Activated CD4-positive, alpha-beta T cell treated with anti-CD3 and anti-CD28 coated beads for 1 hour (primary cell): ENCODE data around the gene ZSWIM6.
A peak's percentile ranks its signal among the peaks of the same experiment; 100 is the strongest.

ENCODE experiments used
- DNase-seq: peaks from one replicate; pipeline ENCODE4 v3.0.0-alpha.2; 2020

The ZSWIM6 gene

DNA sequence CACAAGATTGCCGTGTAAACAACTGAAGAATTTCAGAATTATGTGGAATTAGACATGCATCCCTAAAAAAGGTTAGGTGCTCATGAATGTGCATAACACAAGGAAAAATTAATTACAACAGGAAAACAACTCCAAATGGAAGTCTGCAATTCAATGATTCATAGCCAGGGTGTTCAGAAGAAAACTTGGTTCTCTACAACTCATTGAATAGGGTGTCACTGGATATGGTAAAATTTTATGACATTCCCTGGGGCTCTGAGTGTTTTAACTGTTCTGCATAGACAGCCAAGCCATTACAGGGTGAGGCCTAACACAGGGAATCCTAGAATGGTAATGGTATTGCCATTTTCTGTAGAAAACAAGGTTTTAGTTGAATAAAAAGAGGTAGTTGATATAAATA lies 24.4 kb upstream of the ZSWIM6 start:
- DNase-seq: no peak

DNA sequence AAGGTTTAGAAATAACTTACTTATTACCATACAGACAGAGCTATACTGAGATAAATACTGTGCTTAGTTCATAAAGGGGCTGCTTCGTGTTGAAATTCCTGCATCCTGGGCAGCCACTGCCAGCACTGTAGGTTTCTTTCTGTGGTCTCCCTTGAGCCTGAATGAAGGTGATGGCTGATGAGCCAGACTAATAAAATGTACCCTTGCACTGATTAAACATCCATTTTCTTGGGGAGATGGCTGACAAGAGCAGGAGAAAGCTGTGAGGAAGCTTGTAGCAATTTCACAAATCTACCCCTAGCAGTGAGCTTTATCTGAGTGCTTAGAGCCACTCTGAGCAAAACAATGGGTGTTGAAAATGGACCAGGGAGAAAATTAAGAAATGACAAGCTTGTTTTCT lies 23.3 kb upstream of the ZSWIM6 start:
- no peak for DNase-seq

DNA sequence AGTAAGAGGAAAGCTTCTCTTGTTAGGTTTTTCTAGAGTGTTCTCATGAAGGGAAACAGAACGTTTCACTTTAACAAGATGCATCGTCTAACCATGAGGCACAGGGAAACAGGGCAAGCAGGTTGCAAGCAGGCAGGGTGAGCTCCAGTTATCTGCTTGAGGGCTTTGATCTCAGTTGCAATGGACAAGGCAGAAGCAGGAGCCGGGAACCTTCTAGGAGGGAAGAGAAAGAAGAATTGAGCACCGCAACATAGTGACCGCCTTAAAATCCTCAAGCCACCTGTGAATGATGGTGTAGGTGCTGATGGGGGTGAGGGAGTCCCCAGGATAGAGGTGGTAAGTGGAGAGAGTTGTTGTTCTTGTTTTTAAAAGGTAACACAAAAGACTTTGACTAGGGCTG lies 22.9 kb upstream of the ZSWIM6 start:
- DNase-seq: no peak

DNA sequence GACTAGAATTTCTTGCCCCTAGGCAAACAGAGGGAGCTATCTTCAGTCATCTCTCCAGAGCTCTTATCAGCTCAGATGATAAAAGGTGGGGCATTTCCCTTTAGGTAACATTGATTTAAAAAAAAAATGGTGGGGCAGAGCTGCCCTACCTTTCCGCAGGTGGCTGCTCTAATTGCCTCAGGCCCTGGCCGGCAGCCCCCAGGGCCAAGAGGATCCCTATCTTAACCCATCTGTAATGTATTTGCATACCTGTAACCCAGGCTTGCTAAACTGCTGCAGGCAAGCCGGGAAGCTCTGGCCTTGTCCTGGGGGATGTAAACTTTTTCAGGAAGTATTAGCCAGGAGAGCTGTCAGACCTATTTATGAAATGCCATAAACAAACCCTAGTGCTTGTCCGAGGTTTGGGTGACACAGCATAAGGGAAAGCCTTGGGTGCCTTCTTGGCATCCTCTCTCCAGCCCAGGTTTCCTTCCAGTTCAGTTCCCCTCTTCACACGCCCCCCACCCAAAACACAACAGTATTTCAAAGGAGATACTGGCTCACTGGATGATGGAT lies 20.9 kb upstream of the ZSWIM6 start:
- DNase-seq: no peak

DNA sequence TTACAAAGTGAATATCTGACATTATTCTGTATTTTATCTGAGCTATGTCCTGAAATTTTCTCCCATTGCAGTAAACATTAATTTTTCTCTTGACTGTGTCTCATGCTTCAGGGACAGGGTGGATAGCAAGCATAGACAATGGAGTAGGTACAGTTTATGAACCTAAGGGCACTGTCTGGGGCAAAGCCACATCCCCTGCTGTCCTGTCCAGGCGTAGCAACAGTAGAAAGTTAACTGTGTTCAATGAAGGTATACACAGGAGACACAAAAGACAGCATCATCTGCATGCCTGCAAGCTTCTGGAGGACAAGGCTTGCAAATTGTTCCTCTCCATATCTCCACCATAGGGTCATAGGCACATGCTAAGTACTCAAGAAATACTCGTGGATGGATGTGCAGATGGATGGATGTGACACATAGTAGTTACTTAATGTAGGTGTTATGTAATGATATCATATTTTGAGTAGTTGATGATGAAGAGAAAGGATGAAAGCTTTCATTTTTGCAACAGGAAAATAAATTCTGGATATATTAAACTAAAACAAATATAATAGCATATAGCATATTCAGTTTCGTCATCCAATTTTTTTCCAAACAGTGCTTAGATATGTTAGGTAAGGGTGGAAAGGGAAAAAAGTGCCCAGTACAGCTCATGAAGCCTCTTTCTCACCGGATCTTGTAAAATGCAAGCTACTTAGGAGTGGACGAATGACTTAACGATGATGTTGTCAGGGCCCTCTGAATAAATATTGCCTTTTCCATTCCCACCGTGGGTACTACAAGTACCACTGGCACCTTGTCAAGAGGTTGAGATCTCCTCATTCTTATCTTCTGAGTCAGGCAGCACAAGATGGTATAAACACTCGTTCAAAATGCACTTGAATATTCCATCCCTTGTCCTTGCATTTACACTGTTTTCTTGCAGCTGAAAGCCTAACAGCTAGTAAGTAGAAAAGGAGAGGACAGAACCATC lies 19.9 kb upstream of the ZSWIM6 start:
- no peak for DNase-seq

DNA sequence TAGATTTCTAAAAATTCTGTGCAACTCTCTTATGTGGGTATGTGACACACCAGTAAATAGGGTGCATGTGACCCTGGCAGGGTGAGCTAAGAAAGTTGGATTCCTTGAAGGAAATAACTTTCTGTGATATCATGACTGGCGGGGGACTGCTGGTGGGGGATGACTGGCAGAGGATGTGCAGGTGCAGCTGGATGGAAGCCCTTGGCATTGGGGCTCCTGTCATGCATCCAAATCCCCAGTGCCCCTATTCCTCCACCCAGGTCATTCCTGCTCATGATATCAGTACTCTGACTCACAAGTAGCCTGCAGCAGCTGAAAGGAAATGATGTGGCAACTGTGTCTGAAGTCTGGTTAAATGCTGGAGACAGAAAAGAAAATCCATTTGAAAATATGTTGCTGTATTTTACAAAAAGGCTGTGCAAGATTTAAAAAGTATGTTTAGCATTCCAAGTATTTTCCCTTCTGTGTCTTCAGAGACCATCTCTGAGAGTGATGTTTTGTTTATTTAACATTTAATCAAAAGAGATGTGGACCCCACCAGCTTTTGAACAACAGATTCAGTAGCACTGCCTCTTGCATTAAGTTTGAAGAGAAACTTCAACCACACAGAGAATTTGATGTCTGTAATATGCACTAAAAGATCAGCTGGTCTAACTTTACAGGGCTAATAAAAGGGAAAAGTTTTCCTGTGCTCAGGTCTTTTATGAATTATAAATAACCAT lies 17.9 kb upstream of the ZSWIM6 start:
- DNase-seq: no peak

DNA sequence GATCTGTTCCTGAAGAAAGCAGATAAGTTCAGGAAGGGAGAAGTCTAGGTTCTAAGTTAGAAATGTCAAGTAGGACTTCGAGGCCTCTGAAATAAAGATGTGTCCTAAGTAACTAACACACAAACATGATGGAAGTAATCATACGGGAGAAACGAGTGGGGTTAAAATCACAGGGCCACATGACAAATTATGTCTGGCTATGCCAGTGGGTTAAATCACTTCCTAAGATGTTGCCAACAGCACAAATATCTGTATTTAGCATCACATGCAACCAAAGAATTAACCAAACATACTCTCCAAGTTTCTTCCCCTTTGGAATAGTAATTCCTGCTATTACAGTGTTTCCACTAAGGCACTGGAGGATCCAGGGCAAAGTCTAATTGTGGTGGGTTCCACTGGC lies 13.7 kb upstream of the ZSWIM6 start:
- DNase-seq: no peak

DNA sequence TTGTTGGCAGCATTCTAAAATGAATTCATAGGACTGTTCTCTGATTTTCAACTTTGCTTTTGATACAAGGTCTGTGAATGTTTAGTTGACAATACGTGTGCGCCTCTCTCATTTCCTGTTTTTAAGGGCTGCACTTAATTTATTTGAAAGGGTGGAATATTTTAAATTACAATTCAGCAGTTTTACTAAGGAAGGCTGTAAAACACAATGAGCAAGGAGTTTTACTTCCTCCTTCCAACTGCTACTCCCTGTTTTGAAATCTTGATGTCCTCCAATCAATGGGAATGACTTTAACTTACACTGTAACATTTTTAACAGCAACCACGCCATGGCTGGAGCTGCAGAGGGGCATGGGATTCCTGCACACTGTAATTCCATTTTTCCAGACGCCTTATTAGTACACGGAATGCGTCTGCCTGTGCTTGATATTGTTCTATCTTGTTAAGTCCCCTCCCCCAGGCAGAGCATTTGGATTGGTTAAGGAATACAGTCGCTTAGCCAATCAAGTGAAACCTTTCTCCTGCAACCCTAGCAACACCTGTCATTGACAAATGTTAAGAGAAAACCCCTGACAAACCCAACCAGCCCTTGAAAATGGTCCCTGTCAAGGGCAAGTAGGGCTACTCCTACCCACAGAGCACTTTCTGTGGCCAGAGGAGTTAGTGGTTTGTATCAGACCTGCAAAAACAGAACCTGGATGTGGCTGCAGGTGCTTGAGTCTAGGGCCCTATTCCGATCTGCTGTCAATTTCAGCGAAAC lies 12.5 kb upstream of the ZSWIM6 start:
- DNase-seq: no peak

DNA sequence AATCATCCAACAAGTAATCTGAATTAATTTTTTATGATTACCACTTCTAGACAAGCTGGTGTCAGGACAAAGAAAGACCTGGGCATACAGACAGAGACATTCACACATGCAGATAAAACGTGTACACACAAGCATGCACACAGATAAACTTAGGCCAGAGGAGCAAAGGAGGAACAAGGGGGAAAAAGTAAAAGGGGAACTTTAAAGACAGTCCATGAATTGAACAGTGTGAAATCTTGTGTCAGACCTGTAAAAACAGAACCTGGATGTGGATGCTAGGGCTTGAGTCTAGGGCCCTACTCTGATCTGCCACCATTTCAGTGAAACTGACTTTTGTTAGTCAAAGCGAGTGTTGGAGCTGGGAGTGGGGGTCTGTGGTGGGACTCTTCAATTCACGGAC lies 11.2 kb upstream of the ZSWIM6 start:
- no peak for DNase-seq

DNA sequence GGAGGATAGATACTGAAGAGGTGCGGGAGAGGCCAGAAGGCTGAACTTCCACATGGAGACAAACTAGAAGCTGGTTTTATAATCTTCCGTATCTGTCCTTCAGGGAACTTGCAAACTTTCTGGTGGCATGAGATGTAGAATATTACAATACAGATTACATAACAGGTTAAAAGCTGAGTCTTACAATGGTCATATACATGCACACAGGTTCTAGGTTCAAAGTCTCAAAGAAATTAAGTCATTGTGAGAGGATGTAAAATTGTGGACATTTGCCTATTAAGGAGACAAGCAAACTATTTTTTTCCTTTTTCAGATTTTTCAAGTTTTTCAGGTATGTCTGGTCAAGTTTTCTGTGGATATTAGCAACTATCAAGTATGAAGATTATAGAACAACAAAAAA lies 10.4 kb upstream of the ZSWIM6 start:
- no peak for DNase-seq

DNA sequence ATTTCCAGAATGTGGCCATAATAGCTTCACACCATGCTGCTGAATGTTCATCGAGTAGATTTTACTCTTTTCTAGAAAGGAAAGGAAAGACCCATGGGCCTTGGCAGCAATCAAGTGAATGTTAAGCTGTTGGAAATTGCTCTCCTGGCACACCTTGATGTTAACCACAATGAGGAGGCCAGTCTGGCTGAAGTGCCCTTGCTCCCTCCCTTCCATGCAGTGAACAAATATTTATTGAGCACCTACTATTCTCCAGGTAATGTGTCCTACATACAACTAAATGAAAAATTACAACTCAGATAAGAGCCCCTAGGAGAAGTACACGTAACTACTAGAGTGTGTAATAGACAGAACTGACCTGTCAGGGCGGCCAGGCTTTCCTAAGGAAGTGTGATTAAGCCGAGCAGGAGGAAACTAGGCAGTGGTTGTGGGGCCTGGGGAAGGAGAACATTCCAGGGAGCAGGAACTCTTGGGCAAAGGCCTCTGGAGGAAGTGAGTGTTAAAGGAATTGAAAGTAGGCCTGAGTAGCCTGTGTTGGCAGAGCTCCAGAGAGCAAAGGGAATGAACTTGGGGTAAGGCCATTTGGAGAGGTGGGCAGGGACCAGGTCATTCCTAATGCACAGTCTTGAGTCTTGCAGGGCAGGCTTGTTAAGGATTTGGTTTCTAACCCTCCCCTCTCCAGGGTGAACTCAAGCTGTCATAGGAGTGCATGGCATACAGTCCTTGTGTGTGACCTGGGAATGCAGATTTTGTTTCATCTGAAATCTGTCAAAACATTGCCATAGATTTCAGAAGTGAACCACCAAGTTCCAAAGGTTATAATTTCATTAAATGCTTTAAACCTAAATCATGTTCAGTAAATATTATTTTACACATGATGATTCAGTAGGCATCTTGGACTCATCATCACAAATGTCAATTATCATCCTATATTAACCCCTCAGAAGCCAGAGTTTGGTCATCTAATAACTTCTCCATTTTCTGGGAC lies 9.0 kb upstream of the ZSWIM6 start:
- DNase-seq: no peak

DNA sequence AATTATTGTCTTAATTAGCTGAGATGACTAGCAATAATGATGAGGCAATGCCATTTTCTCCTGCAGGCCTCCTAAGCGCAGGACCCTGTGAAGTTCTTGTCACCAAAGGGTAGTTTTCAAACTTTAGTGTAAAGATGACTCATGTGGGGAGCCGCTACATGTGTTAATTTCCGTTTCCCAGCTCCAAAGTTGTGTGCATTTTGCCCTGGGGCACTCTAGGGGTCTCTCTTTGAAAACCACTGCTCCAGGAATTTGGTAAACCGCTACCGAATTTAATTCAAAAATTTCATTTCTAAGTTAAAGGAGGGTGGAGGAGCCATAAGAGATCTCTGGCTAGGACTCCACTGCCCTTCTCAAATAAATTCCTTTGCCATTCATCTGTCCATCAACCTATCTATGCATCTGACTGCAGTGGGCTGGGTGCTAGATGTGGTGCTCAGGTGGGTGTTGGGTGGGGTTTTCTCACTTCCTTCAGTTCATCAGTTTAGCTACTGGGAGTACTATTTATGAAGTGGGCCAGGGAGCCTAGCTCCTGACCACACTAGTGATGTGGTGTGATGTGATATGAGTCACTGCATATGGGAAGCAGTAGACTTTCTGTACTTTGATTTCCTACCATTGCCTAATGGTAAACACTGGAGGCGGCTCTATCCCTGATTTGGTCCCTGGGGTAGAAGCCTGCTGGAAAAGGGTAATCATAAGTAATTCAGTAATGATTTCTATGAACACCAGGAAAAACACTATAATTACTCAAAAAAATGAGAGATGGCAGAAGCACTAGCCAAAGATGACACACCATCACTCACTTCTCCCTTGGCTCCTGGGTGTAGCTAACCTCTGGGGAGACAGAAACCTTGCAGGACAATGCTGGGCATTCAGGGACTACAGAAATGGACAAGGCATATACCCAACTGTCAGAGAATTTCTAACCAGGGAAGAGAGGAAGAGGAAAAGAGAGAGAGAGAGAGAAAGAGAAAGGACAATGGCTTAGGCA lies 4.0 kb upstream of the ZSWIM6 start:
- DNase-seq: no peak

DNA sequence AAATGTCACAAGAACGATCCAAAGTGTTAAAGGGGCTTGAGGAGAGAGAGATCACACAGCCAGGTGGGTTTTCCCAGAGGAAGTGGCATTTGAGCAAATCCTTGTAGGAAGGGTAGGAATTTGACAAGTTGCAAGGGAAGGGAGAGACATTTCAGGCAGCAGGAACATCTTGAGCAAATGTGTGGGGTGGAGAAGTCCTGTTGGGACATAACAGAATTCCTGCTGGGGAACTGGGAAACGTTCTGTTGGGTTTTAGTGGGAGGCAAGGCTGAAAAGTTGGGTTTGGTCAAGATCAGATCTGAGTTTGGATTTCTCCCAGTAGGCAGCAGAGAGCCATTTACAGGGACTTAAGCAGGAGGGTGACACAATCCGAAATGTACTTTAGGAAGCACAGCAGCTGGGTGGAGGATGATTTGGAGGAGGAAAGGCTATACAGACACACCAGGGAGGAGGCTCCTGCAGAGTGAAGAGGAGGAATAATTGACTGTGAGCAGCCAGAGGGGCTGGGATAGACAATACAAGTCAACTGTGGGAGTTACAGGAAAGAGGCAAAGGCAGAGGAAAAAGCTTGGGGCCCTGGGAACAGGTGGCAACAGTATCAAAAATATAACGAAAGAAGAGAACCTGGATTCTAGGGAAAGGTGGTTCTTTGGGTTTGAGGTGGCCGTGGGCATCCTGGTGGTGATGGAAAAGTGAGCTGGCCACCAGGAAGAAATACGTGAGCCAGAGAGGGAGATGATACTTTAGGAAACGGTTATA lies 3.1 kb upstream of the ZSWIM6 start:
- no peak for DNase-seq

DNA sequence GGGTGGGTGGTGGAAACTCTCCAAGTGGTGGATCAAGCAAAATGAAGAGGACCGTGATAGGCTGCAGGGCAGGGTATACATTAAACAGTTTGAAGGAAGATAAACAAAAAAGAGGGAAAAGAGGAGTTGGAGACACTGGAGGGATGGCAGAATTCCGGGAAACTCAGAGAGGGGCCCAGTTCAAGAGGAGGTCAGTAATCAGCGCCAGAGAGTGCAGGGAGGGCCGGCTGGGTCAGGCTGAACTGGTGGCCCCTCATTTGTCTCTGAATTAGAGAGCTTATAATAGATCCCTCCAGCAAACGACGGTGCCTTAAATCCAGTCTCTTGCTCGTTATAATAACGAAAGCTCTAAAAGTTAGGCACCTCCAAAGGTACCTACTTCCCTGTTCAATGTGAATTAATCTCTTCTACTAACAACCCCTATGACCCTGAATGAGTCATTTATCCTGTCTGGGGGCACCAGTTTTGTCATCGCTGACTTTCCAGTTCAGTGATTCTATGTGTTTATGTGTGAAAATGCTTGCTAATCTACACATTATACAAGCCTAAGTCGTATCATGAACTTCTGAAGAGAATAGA lies 2.4 kb upstream of the ZSWIM6 start:
- DNase-seq: no peak

DNA sequence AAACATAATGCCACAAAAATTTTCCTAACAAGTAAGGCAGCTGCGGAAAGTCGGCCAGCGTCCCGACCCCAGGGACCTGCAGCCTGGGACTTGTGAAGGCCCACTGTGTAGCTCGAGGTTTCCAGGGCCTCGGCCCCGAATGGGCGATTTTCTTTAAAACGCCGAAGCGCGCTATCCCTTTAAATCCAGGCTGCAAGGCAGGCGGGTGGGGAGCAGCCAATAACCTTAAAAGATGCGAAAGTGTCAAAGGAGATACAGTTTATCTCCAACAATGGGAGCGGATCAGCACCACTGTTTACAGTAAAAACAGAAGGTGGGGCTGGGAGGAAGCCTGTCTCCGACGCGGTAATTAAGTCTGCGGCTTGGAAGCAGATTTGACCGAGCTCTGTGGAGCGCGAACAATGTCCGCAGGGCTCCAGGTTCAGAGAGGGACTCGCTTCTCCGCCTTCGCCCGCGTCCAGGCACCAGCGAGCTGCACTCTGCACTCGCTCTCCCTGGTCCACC lies 1.7 kb upstream of the ZSWIM6 start:
- DNase-seq: no peak

DNA sequence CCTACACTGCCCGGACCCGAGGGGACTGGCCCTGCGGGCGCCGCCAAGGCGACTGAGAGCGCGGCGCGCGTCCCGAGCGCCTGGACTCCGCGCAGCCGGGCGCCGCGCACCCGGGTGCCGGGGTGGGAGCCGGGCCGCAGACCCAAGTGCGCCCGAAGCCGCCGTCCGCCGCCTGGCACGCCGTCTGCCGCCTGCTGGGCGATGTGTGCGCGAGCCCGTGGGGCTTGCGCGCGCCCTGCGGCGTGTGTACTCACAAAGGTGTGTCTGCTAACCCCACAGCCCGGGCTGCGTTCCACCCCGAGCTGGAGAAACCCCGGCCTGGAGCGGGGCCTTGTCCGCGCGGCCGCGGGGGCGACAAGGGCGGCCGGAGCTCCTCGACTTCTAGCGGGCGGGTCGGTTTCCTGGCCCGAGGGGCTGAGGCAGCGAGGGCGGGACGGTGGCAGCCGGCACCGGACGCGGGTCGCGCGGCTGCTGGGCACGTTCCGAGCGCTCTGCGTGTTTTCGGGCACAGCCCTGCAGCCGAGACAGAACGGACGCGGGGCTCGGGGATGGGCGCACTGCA lies 1.1 kb upstream of the ZSWIM6 start:
- DNase-seq: peak; percentile 65

DNA sequence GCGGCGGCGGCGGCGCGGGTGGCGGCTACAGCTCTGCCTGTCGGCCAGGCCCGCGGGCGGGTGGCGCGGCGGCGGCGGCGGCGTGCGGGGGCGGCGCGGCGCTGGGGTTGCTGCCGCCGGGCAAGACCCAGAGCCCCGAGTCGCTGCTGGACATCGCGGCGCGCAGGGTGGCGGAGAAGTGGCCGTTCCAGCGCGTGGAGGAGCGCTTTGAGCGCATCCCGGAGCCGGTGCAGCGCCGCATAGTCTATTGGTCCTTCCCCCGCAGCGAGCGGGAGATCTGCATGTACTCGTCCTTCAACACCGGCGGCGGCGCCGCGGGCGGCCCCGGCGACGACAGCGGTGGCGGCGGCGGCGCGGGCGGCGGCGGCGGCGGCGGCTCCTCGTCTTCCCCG lies 296 bp downstream of the ZSWIM6 start:
- DNase-seq: peak; percentile 29

DNA sequence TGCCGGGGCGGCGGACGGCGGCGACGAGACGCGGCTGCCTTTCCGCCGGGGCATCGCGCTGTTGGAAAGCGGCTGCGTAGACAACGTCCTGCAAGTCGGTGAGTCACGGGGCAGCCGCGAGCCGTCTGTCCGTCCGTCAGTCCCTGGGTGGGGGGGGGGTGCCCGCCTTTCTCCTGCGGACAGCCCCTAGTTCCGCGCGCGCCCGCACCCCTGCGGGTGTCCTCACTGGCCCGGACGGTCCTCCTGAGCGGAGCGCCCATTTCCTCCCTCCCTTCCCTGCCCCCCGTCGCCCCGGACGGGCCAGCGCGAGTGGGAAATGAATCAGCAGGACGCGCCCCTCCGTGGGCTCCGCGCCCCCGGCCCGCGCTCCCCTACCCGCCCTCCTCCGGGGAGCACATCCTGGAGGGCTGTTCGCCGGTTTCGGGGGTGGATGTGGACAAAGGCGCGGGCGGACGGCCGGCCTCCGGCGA lies 828 bp downstream of the ZSWIM6 start:
- DNase-seq: peak; percentile 19
